NCI-H1048 (cell line): ENCODE measurements around the gene SEMA7A.

Experiments
- DNase-seq: peaks from one replicate; lab custom pipeline; 2025; lab: John Stamatoyannopoulos, UW

The SEMA7A gene

DNA sequence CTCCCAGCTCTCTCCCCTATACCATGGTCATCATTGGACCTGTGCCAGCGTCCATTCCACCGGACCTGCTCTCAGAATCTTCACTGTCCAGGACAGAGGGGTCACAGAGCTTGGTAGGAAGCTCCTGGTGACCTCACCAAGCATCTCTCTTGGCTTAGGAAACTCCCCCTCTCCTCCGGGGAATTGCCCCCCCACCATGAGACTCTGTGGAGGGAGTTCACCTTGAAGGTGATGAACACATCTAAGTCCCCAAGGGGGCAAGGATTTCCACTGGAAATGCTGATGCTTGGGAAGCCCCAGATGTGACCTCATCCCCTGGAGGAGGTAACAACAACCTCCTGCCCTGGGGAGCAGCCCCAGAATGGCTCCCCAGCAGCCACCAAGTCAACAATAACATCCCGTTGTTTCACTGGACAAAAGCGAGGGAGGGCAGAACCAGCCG lies 3.2 kb downstream of the SEMA7A start:
- DNase-seq, result no peak

DNA sequence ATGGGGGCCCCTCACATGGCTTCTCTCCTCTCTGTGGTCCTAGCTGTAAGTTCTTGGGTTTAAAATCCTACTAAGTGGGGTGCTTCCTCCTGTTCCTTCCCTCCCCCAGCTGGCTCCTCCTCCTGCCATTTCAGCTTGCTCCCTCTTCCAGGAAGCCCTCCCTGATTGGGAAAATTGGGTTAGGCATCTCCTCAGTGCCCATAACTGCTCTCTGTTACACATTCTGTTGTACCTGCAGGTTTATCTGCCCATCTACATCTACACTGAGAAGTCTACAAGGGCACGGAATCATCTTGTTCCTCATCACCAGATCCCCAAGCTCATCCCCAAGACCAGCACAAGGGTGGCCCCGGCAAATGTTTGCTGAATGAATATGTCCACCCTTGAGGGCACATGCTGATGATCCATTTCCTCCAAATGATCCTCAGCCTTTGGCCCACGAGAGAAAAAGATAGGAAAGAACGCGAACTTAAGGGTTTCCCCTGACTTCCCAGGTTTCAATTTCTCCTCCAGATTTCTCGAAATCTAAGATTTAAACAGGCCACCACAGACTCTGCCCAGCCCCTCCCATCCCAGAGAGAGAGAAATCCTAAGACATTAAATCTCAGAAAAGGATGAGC lies 3.9 kb downstream of the SEMA7A start:
- no peak for DNase-seq

DNA sequence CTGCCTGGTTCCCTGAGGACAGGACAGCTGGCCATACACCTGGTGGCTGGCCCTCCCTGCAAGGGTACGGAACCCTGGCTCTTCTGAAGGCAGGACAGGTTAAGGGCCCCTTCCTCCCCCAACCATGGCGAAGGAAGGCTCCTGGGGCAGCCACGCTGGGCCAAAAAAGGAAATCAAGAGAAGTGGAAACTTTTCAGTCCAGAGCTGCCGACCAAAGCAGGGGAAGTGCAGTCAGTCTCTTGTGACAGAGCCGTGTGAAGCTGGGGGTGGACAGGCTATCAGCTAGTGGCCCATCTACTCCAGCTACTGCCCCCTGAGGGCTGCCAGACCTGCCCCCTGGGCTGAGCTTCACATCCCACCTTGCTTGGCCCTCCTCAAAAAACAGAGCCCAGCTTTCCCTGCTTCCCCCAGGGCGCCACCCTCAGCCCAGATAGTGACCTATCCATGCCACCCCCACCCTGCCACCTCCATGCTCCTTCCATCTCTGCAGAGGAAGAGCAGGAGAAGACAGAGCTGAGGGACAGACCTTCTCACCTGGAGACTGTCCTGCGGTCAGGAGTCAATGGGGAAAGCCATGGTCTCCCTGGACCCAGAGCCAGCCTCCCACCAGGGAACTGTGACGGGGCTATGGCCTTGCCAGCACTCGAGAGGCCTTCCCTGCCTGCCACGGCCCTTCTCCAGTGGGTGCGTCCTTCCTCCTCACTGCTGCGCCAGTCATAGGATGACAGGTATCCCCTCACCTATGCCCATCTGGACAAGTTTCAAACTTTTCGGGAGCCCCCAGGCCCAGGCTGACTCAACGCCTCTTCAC lies 4.6 kb downstream of the SEMA7A start:
- DNase-seq, result no peak

DNA sequence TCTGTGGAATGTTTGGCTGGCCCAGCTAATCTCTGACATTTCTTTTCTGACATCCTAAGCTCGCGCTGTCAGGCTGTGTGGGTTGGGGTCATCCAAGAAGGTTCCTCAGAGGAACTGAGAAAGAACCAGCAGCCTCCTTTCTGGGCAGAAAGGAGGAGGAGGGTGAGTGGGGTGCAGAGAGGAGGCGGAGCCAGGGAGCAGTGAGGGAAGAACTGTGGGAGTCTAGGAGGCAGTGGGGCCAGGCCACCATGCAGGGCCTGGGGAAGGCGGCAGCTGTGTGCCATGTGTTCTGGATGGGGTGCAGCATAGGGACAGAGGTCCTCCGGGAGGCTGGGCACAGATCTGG lies 5.3 kb downstream of the SEMA7A start:
- no peak for DNase-seq

DNA sequence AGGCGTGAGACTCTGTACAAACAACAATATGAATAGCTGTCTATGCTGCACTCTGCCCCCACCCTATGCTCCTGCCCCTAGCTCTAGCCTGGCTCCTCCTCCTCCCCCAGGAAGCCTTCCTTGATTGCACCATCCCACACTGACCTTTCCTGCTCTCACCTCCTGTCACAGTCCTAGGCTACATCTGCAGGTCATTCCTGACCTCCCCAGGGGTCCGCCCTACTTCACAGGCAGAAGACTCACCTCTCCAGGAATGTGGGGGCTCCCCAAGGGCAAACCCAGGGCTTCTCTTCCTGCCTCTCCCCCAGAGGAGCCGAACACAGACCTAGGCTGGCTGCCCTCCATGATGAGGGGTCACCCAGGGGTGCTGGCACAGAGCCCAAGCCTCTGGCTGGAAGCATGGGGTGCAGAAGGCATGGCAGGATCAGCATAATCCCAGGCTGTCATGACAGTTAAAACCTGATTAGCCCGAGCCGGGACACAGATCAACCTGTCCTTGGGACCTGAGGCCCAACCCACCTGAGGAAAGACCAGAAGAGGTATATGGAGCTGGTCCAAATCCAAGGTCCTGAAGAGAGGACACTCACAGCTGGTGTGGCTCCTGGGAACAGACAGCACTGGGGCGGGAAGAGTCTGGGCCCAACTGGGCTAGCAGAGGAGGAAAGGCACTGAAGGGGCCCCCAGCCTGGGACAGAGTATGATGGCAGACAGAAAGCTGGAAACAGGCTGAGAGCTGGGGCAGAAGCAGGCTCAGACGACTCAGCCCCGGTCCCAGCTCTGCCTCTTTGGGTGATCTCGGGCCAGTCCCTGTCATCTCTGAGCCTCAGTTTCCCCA lies 5.9 kb downstream of the SEMA7A start:
- DNase-seq, result no peak

DNA sequence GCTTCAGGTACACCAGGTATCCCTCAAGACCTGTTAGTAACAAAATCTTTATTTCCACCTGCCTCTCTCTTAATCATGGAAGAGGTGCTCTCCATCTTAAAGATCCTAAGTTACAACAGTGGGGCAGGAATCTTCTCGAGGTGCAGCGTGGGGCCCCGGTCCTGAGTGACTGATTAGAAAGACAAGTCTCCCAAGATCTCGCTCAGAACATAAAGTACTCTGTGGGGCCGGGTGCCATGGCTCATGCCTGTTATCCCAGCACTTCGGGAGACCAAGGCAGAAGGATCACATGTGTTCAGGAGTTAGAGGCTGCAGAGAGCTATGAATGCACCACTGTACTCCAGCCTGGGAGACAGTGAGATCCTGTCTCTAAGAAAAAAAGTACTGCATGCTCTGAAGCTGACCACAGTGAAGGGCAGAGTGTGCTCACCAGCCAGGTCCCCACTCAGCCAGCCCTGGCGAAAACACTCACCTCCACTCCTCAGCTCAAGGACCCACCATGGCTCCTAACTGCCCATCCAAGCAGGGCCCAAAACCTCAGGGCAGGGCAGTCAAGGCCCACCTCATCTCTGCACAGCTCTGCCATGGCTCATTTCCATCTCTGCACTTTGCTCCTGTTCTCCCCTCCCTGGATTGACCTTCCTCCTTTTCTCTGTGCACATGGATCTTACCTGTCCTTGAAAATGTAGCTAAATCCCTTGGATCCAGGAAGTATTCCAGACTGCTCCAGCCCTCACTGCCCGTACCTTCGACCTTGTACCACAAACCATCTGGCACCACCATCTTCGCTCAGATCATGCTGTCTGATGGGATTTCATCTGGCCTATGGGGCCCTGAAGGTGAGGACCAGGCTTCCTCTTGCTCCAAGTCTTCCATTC lies 7.1 kb downstream of the SEMA7A start:
- DNase-seq, result no peak

DNA sequence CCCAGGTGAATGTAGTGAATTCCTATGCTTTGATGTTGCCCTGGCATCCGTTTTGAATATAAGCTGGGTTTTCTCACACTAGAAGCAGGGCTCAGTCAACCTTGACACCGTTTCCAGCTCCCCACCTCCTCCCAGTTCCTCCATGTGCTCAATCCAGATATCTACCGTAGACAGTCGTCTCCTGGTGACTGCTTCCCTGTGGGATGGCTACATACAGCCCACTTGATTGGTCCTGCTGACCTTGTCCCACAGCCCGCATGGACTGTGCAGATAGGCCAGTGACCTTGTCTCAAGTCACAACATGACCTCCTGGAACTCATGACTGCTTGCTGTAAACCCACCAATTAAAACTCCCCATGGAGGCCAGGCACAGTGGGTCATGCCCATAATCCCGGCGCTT lies 8.1 kb downstream of the SEMA7A start:
- DNase-seq, result no peak

DNA sequence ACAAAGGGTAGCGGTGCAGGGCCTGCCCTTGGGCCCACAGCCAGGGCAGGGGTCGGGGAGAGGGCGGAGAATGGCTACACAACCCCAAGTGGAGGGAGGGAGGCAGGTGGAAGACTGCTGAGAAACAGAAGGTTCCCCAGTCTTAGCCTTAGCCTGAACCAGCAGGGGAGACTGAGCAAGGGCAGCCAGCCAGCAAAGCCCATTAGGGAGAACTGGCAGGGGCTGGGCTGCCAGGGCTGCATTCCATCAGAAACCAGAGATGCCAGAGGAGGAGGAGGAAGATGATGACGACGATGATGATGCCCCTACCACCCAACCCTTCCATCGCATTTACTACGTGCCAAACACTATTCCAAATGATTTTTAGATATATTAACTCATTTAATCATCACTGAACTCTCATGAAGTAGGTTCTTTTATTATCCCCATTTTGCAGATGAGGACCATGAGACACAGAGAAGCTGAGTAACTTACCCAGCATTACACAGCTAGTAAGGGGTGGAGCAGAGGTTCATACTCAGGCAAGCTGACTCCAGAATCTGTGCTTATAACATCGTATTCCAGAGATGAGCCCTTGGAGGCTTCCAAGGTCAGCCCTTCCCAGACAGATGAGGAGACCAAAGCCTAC lies 8.7 kb downstream of the SEMA7A start:
- no peak for DNase-seq

DNA sequence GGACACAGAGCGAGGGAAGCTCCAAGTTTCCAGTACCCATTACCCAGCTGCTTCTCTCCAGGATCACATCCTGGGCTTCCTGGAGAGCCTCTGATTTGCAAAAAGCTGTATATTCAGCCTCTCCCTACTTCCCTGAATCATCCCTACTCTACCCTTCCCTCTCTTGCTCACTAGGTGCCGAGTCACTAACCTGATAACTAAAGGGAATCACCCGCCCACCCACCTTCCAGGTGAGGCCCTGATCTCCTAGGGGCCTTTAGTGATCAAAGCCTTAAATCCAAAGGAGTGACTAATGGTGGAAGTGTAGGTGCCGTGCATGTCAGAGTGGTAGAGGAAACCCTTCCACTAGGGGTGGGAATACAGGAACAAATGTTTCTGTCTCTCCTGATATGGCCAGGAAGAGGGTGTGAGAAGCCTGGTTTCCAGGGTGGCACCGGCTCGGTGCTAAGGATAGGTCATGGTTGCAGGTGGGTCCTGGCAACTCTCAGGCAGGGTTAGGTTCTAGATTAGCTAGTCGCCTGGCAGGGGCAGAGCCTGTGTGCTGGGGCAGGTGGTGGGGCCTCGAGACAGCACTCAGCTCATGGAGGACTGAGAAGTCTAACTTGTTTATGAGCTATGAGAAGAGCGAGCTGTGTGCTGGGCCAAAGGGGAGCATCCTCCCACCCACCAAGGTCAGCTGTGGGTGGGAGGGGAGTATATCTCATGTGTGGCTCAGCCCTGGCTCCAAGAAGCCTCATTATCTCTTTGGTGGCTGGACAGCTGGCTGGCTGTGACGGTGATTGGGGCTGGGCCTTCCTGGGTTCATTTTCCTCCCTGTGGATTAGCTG lies 10.1 kb downstream of the SEMA7A start:
- no peak for DNase-seq

DNA sequence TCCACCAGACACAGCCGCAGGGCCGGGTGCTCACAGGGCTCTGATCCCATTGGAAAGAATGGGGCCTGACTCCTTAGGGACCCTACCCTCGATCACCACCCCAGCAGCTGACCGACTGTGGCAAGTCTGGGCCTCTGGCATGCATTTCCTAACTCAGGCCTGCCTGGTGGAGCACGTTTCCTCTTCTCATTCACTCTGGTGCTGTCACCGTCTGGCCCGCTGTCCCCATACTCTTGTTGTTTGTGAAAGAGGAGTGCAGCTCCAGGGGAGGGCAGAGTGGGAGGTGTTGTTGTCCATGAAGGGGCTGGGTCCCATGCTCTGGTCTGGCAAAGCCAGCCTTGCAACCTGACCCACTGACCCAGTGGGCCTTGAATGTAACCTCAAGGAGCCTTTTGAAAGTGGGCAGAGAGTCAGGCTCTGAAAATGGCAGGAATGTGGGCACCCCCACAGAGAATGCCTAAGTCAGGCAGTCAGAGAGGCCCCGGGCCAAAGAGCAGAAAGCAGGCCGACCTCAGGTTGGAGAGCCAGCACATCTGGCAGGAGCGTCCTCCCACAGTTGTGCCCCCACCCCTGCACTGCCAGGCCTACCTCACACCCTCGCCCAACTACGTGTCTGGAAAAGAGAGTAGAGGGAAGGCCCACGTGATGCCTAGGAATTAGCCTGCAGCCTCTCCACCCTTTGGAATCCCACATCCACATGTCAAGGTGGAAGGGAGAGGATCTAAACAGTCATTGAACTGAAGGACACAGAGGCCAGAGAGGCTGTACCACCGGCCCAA lies 10.9 kb downstream of the SEMA7A start:
- DNase-seq, result no peak

DNA sequence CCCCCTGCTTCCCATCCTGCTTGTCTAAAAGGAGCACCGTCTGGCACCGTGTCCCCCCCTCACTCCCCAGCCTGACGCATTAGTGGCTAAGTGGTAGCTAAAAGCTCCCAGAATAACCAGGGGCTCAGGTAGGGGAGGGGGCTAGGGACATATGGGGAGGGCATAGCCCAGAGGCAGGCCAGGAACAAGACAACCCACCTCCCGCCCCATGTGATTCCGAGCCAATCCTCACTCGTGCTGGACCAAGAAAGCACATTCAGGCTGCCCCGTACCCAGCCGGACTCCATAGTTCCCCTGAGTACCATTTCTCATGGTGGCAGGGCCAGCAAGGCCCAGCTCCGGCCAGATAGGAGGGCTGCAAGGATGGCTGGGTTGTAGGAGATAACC lies 11.5 kb downstream of the SEMA7A start:
- DNase-seq, result no peak

DNA sequence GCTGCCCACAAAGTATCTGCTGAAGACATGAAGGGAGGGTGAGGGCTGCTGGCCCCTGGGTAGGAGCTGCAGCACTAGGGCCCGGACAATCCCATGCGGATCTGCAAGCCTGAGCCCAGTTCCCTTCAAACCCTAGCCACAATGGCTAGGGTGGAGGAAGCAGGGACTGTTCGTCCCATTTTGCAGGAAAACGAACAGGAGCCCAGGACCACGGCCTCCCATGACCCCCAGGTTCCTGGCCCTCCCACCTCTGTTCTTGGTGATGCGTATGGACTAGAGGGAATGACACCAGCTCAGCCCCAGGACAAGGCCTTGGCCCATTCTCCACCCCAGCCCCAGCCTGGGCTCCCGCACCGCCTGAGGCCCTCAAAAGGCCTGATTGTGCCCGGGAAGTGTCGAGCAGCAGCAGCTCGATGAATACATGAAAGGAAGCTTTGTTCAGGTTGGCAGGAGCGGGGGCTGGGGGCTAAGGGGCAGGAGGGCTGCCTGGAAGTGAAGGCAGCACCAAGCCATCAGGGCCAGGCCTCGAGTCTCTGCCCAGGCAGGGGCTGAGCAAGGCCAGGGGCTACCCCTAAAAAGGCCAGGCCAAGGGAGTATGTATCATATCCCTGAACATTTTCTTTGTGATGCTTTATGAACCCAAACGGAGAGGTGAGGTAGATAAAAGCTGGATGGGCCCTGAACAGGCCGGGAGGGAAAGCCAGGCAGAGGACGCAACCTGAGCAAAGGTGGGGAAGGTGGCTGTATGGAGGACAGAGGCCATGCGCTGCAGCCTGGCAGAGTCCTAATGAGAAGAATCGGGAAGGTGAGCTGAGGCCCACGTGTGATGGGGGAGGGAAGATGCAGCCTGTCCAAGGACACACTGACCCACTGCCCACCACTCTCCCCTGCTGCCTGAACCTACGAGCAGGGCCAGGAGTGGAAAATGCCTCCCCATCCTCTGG lies 12.2 kb downstream of the SEMA7A start:
- no peak for DNase-seq

DNA sequence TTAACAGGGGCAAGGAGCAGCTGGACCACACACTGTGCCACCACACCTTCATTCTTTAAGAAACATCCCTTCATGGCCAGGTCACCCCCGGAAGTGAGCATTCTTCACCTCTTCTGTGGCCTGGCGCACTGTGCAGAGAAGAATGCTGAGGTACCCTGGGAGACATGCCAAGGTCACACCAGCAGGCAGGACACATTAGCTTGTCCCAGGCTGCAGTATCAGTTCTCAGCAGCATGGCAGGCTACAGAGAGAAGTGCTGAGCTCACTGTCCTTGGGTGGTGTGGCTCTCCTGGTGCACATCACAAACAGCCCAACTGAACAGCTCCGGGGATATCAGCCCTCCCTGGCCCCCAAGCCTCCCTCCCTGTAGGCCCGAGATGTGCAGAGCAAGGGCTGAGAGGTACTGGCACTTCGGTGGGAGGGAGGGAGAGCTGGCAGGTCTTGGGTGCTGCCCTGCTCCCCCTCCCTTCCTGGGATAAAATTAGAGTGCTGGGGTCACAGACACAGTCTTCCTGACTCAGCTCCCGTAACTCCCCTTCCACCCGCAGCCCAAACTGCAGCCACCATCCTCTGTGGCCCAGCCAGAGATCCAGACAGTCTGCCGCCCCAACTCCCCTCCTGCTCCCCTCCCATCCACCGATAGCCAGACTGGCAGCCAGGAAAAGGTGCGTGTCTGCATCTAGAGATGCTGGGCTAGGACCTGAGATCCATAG lies 13.4 kb downstream of the SEMA7A start:
- no peak for DNase-seq

DNA sequence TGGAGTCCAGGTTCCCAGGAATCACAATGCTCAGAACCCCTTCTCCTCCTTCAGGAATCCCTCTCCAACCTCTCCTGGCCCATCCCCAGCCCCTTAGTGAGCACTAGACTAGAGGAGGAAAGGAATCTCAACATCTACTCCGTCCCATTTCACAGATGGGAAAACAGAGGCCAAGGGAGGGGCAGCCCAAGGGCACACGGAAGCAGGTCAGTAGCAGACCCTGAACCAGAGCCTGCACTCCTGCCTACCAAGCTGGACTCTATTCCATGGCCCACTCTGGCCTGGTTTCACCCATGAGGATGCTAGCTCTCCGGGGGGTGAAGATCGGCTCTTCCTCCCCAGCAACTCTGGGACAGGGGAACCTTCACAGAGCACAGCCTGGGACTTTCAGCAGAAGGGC lies 14.3 kb downstream of the SEMA7A start:
- DNase-seq, result no peak

DNA sequence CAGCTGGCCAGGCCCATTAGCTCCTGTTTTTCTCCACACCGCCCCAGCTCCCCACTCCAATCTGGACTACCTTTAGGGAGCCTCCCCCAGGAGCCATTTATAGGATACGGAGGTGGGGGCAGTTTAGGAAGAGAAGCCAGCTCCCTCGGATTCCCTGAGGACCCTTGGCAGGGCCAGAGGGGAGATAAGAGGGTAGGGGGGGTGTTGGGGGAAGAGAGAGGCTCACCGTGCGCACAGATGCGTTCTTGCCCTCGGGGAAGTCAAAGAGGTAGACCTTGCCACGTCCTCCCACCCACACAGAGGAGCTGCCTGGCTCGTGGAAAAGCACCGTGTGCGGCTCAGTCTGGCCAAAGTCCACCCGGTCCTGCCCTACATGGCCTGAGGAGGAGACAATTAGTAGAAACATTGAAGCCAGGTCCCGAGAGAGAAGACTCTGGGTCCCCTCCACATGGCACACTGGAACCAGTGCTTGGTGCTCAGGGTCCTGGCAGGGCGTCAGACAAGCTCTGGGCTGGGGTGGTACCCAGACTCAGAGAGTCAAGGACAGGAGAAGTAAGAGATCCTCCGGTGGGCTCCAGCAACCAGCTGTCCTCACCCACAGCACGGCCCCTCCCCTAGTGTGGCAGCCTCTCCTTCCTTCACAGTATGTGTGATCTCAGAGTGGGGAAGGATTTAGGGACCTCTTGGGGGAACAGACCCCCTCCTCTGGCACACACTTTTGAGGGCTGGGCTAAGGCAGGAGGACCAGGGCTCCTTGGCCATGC lies 15.0 kb downstream of the SEMA7A start:
- DNase-seq, result no peak

DNA sequence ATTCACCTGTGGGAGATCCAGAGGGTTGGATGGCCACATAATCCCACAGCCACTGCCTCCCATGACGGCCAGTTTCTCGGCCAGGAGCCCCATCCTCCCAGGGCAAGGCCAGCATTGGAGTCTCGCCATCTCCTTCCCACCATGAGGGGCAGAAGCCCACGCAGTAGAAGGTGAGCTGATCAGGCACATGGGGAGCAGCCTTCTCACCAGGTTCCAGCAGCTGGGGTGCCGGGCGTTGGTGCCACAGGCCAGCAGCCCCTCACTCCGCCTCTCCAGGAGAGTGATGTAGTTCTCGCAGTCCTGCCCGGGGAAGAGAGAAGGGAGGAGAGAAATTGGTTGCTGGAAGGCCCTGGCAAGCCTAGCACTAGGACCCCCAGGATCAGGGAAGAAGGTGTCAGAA lies 16.1 kb downstream of the SEMA7A start:
- no peak for DNase-seq

DNA sequence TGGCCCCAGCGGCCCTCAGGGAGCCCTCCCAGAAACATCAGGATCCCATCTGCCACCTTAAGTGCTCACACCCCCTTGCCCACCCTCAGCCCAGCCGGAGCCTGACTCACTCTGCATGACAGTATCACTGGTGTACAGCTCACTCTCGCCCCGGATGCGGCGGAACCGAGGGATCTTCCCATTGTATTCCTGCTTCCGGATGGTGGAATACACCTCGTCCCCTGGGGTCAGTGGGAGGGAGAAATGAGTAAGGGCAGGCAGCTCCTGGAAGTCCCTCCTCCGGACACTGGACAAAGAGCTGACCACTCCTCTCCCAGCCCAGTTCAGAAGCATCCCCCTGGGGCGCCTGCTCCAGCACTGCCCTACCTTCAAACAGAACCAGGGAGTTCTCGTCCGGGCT lies 16.5 kb downstream of the SEMA7A start:
- no peak for DNase-seq
